Measurements from ENCODE around the gene KLHL18.

- TF ChIP-seq POLR2AphosphoS5 (IDR thresholded peaks at IDR 0.05; ENCODE audit: borderline replicate concordance, low read depth, low read length) (no peak), EZH2 (IDR thresholded peaks at IDR 0.05) (no peak)
These were observed 59.4 kb downstream of the KLHL18 start for GRCh38 chr3:47342151-47342550.
